ENCODE data around the gene ACSL6. TPM values are rescaled to one million over a fixed set of nuclear protein-coding genes. Genes with fewer than 3 reads are reported as not detected.

ACSL6 gene
- total RNA-seq, 1 donor from 2014 or later = 0.59 TPM

- ATAC-seq (no peak), DNase-seq (peak; percentile 16)
- no peaks in the 10 kb centered on the region for H3K36me3 ChIP-seq
- H3K9me3 ChIP-seq = no peaks in the 10 kb centered on the region
- no peaks in the 10 kb centered on the region for H3K27me3 ChIP-seq (ENCODE audit: low read depth)
- no peak overlapping the region for H3K27ac ChIP-seq
- intact Hi-C loops (cut with DNase I) = no loop called here
- TF ChIP-seq, protein P1, sequence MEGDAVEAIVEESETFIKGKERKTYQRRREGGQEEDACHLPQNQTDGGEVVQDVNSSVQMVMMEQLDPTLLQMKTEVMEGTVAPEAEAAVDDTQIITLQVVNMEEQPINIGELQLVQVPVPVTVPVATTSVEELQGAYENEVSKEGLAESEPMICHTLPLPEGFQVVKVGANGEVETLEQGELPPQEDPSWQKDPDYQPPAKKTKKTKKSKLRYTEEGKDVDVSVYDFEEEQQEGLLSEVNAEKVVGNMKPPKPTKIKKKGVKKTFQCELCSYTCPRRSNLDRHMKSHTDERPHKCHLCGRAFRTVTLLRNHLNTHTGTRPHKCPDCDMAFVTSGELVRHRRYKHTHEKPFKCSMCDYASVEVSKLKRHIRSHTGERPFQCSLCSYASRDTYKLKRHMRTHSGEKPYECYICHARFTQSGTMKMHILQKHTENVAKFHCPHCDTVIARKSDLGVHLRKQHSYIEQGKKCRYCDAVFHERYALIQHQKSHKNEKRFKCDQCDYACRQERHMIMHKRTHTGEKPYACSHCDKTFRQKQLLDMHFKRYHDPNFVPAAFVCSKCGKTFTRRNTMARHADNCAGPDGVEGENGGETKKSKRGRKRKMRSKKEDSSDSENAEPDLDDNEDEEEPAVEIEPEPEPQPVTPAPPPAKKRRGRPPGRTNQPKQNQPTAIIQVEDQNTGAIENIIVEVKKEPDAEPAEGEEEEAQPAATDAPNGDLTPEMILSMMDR (IDR thresholded peaks at IDR 0.05) = no peak
- no peaks in the 10 kb centered on the region for H3K4me1 ChIP-seq
- no peak overlapping the region for H3K4me3 ChIP-seq
These were observed 26.3 kb downstream of the ACSL6 start for GRCh38 chr5:131984956-131985665.

- intact Hi-C loops (cut with DNase I) = no loop called here
These were observed 28.1 kb downstream of the ACSL6 start for GRCh38 chr5:131983244-131983771.

DNA sequence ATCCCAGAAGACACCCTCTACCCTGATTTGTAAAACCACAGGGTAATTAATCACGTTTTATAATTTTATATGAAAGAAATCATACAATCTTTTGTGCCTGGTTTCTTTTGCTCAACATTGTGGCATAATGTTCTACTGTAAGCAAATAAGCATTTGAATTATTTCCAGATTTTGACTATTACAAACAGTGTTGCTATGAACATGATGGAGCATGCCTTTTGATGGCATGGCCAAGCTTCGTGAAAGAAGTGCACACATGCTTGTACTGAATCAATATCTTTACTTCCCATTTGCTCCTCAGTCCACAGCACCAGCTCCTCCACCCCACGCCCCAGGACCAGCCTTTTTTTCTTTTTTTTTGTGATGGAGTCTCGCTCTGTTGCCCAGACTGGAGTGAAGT lies 29.9 kb downstream of the ACSL6 start:
- Histone ChIP-seq H3K4me1 (no peaks in the 10 kb centered on the region), H3K27me3 (ENCODE audit: low read depth) (no peaks in the 10 kb centered on the region), H3K36me3 (no peaks in the 10 kb centered on the region), H3K4me3 (no peak overlapping the region), H3K27ac (no peak overlapping the region), H3K9me3 (no peaks in the 10 kb centered on the region)
- TF ChIP-seq, protein P1 (IDR thresholded peaks at IDR 0.05) = no peak
- DNase-seq (no peak), ATAC-seq (no peak)
- intact Hi-C loops (cut with DNase I) = no loop called here

More at GRCh38 chr5:131983244-131983771, 28.1 kb downstream of the ACSL6 start:
- H3K36me3 ChIP-seq = no peaks in the 10 kb centered on the region
- no peak for DNase-seq
- no peaks in the 10 kb centered on the region for H3K27me3 ChIP-seq (ENCODE audit: low read depth)
- H3K9me3 ChIP-seq = no peaks in the 10 kb centered on the region
- TF ChIP-seq, protein P1 (IDR thresholded peaks at IDR 0.05) = no peak
- H3K27ac ChIP-seq = no peak overlapping the region
- no peak overlapping the region for H3K4me3 ChIP-seq
- no peaks in the 10 kb centered on the region for H3K4me1 ChIP-seq
- ATAC-seq = peak; percentile 6 to 55

DNA sequence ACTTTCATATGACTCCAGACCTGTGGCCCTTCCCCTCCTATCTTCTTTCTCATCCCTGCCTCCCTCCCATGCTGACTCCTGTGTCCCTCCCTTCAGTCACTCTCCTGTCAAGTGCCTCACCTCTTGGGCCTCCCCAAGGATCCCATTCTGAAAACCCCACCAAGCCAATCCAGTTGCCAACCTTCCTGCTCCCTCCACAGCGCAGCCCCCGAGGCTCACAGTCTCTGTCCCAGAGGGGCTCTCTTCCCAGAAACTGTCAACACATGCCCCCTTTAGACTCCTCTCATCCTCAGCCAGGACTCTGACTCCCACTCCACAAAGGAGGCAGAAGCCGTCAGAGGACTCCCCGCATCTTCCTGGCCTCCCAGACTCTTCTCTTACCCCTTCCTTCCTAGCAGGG lies 30.8 kb downstream of the ACSL6 start:
- no peaks in the 10 kb centered on the region for H3K9me3 ChIP-seq
- intact Hi-C loops (cut with DNase I) = no loop called here
- H3K27me3 ChIP-seq (ENCODE audit: low read depth) = no peaks in the 10 kb centered on the region
- H3K36me3 ChIP-seq = no peaks in the 10 kb centered on the region
- DNase-seq (no peak), ATAC-seq (no peak)
- no peaks in the 10 kb centered on the region for H3K4me1 ChIP-seq
- H3K4me3 ChIP-seq = no peak overlapping the region
- TF ChIP-seq, protein P1 (IDR thresholded peaks at IDR 0.05) = no peak
- H3K27ac ChIP-seq = no peak overlapping the region

DNA sequence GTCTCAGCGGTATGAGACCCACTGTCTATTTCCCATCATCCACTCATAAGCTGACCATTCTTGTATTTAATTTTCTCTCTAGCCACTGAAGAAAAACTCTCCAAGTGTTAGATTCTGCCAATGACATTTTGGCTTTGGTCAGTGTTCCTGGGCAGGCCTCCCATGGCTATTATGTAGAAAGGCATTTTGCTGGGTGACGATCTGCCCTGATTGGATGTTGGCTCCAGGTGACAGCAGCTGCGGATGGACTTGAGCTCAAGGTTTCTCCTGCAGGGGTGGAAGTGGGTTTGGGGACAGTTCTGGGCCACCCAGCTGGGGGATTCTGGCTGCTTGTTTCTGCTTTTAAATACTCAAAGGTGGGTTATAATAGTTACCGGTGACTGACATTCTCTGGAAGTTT lies 31.6 kb downstream of the ACSL6 start:
- H3K36me3 ChIP-seq = no peaks in the 10 kb centered on the region
- H3K4me1 ChIP-seq = no peaks in the 10 kb centered on the region
- intact Hi-C loops (cut with DNase I) = no loop called here
- no peaks in the 10 kb centered on the region for H3K9me3 ChIP-seq
- H3K27ac ChIP-seq = no peak overlapping the region
- H3K4me3 ChIP-seq = no peak overlapping the region
- ATAC-seq (no peak), DNase-seq (no peak)
- no peaks in the 10 kb centered on the region for H3K27me3 ChIP-seq (ENCODE audit: low read depth)
- TF ChIP-seq, protein P1 (IDR thresholded peaks at IDR 0.05) = no peak

All from lower lobe of right lung (tissue), 2 donors.